GM21528 (cell line): ENCODE measurements around the gene GSC2.

Experiments used
- ATAC-seq: cut with Tn5 transposase; IDR thresholded peaks from one replicate; pipeline ENCODE4 v1.9.1; 2021; ENCODE audit warnings: mild to moderate bottlenecking, moderate library complexity; ENCODE audit not compliant: unreplicated experiment, low FRiP score

The GSC2 gene

GRCh38 chr22:19137384-19138216 is 12.5 kb downstream of the GSC2 start:
- ATAC-seq, result no peak

GRCh38 chr22:19136915-19137314 is 13.2 kb downstream of the GSC2 start:
- ATAC-seq, result no peak

GRCh38 chr22:19134874-19135273 is 15.2 kb downstream of the GSC2 start:
- ATAC-seq, result no peak

GRCh38 chr22:19134176-19134831 is 15.8 kb downstream of the GSC2 start:
- ATAC-seq, result no peak

GRCh38 chr22:19133561-19133960 is 16.5 kb downstream of the GSC2 start:
- ATAC-seq, result no peak

GRCh38 chr22:19132693-19133400 is 17.2 kb downstream of the GSC2 start:
- ATAC-seq, result no peak

GRCh38 chr22:19132153-19132552 is 17.9 kb downstream of the GSC2 start:
- no peak for ATAC-seq

- no peak for ATAC-seq
Observed at GRCh38 chr22:19131685-19132015, 18.4 kb downstream of the GSC2 start.

GRCh38 chr22:19130959-19131684 is 19.0 kb downstream of the GSC2 start, which contains the start of gene TSSK2:
TSS of gene TSSK2 (plus strand) at chr22:19131308. CDS start at chr22:19131400, 92 bp downstream.
- no peak for ATAC-seq

- ATAC-seq, result no peak
Observed at GRCh38 chr22:19129871-19130270, 20.2 kb downstream of the GSC2 start.

- ATAC-seq, result no peak
Observed at GRCh38 chr22:19128946-19129727, 21.0 kb downstream of the GSC2 start.

- ATAC-seq, result no peak
Observed at GRCh38 chr22:19128009-19128401, 22.1 kb downstream of the GSC2 start.

GRCh38 chr22:19127329-19128008 is 22.6 kb downstream of the GSC2 start:
- no peak for ATAC-seq

GRCh38 chr22:19126309-19127273 is 23.5 kb downstream of the GSC2 start:
- ATAC-seq, result no peak

- ATAC-seq, result no peak
Observed at GRCh38 chr22:19125474-19126308, 24.4 kb downstream of the GSC2 start.

GRCh38 chr22:19125011-19125410 is 25.1 kb downstream of the GSC2 start:
- no peak for ATAC-seq

- ATAC-seq, result no peak
Observed at GRCh38 chr22:19124377-19124776, 25.7 kb downstream of the GSC2 start.
